IPS DF 6.9 (cell line): ENCODE data around the gene SLC6A7.

Experiments
- DNase-seq: peaks from one replicate; pipeline ENCODE4 v3.0.0-alpha.2; 2013; ENCODE audit warnings: low read depth, low spot score
- H3K27ac ChIP-seq: one replicate; pipeline ENCODE4 v1.5.1; 2013; ENCODE audit warnings: low read length, control low read depth
- H3K27me3 ChIP-seq: 2 replicates; pipeline ENCODE4 v1.6.1; 2013; ENCODE audit warnings: mild to moderate bottlenecking, low read length; ENCODE audit not compliant: control insufficient read depth, insufficient read depth
- H3K36me3 ChIP-seq: 2 replicates; pipeline ENCODE4 v1.6.1; 2013; ENCODE audit warnings: low read length; ENCODE audit not compliant: control insufficient read depth, insufficient read depth
- H3K4me1 ChIP-seq: 2 replicates; pipeline ENCODE4 v1.6.1; 2013; ENCODE audit warnings: low read length; ENCODE audit not compliant: control insufficient read depth, insufficient read depth
- H3K4me3 ChIP-seq: 2 replicates; pipeline ENCODE4 v1.5.1; 2013; ENCODE audit warnings: mild to moderate bottlenecking, low read length
- H3K9me3 ChIP-seq: 2 replicates; pipeline ENCODE4 v1.6.1; 2013; ENCODE audit warnings: low read length, inconsistent platforms; ENCODE audit not compliant: control insufficient read depth, insufficient read depth
- WGBS: extraction: QIAGEN DNeasy Blood & Tissue Kit; methylation state at CpG from one replicate; pipeline ENCODE4 v1.1.7; 2013; ENCODE audit warnings: mixed read lengths, missing lambda C conversion rate; ENCODE audit not compliant: insufficient read length, insufficient coverage; 5-methylcytosine and 5-hydroxymethylcytosine counted together

The SLC6A7 gene

GRCh38 chr5:150251504-150251903, 61.6 kb downstream of the SLC6A7 start:
- no CpG with 5 or more reads among the region's 7 CpGs for WGBS
- 0 out of 2 replicates have a peak, but pooled peaks cover 2% of the 10 kb centered on the region for H3K4me1 ChIP-seq
- H3K27ac ChIP-seq = no peak overlapping the region
- H3K9me3 ChIP-seq = no peaks in the 10 kb centered on the region
- H3K27me3 ChIP-seq = no peaks in the 10 kb centered on the region
- H3K4me3 ChIP-seq = no peak overlapping the region
- no peak for DNase-seq
- no peaks in the 10 kb centered on the region for H3K36me3 ChIP-seq

- no peaks in the 10 kb centered on the region for H3K9me3 ChIP-seq
- WGBS = no CpG with 5 or more reads among the region's 6 CpGs
- no peaks in the 10 kb centered on the region for H3K27me3 ChIP-seq
- H3K27ac ChIP-seq = no peak overlapping the region
- H3K4me3 ChIP-seq = no peak overlapping the region
- no peaks in the 10 kb centered on the region for H3K36me3 ChIP-seq
- 0 out of 2 replicates have a peak, but pooled peaks cover 2% of the 10 kb centered on the region for H3K4me1 ChIP-seq
- no peak for DNase-seq
Observed at GRCh38 chr5:150252489-150252888, 62.6 kb downstream of the SLC6A7 start.

GRCh38 chr5:150253416-150254208, 63.8 kb downstream of the SLC6A7 start:
- DNase-seq = peak; percentile 16
- Histone ChIP-seq H3K27ac (no peak overlapping the region), H3K36me3 (no peaks in the 10 kb centered on the region), H3K4me1 (0 out of 2 replicates have a peak, but pooled peaks cover 2% of the 10 kb centered on the region), H3K4me3 (no peak overlapping the region), H3K27me3 (no peaks in the 10 kb centered on the region), H3K9me3 (no peaks in the 10 kb centered on the region)
- WGBS = no CpG with 5 or more reads among the region's 10 CpGs

- no peak for DNase-seq
- no CpG with 5 or more reads among the region's 7 CpGs for WGBS
- H3K4me3 ChIP-seq = no peak overlapping the region
- no peaks in the 10 kb centered on the region for H3K27me3 ChIP-seq
- H3K4me1 ChIP-seq = 0 out of 2 replicates have a peak, but pooled peaks cover 2% of the 10 kb centered on the region
- no peaks in the 10 kb centered on the region for H3K36me3 ChIP-seq
- no peak overlapping the region for H3K27ac ChIP-seq
- H3K9me3 ChIP-seq = no peaks in the 10 kb centered on the region
Observed at GRCh38 chr5:150254363-150254762, 64.5 kb downstream of the SLC6A7 start.

- no peak for DNase-seq
- Histone ChIP-seq H3K9me3 (no peaks in the 10 kb centered on the region), H3K27me3 (no peaks in the 10 kb centered on the region), H3K4me3 (no peak overlapping the region), H3K27ac (no peak overlapping the region), H3K4me1 (0 out of 2 replicates have a peak, but pooled peaks cover 2% of the 10 kb centered on the region), H3K36me3 (no peaks in the 10 kb centered on the region)
- WGBS = no CpG with 5 or more reads among the region's 4 CpGs
Observed at GRCh38 chr5:150254774-150255173, 64.9 kb downstream of the SLC6A7 start.

- H3K4me3 ChIP-seq = no peak overlapping the region
- H3K27ac ChIP-seq = no peak overlapping the region
- no peaks in the 10 kb centered on the region for H3K9me3 ChIP-seq
- H3K27me3 ChIP-seq = no peaks in the 10 kb centered on the region
- no CpG with 5 or more reads among the region's 6 CpGs for WGBS
- 0 out of 2 replicates have a peak, but pooled peaks cover 2% of the 10 kb centered on the region for H3K4me1 ChIP-seq
- H3K36me3 ChIP-seq = no peaks in the 10 kb centered on the region
- no peak for DNase-seq
Observed at GRCh38 chr5:150255659-150256409, 66.0 kb downstream of the SLC6A7 start.

- Histone ChIP-seq H3K36me3 (no peaks in the 10 kb centered on the region), H3K27me3 (no peaks in the 10 kb centered on the region), H3K9me3 (no peaks in the 10 kb centered on the region), H3K27ac (no peak overlapping the region), H3K4me3 (no peak overlapping the region), H3K4me1 (0 out of 2 replicates have a peak, but pooled peaks cover 2% of the 10 kb centered on the region)
- WGBS = no CpG with 5 or more reads among the region's 12 CpGs
- peak; percentile 18 for DNase-seq
Observed at GRCh38 chr5:150256410-150257064, 66.7 kb downstream of the SLC6A7 start.

GRCh38 chr5:150257424-150257823, 67.6 kb downstream of the SLC6A7 start:
- Histone ChIP-seq H3K9me3 (no peaks in the 10 kb centered on the region), H3K4me1 (0 out of 2 replicates have a peak, but pooled peaks cover 2% of the 10 kb centered on the region), H3K27me3 (no peaks in the 10 kb centered on the region), H3K27ac (no peak overlapping the region), H3K4me3 (no peak overlapping the region), H3K36me3 (no peaks in the 10 kb centered on the region)
- WGBS = no CpG with 5 or more reads among the region's 11 CpGs
- DNase-seq = no peak

- H3K36me3 ChIP-seq = no peaks in the 10 kb centered on the region
- no peaks in the 10 kb centered on the region for H3K9me3 ChIP-seq
- no peaks in the 10 kb centered on the region for H3K27me3 ChIP-seq
- 0 out of 2 replicates have a peak, but pooled peaks cover 2% of the 10 kb centered on the region for H3K4me1 ChIP-seq
- no peak overlapping the region for H3K27ac ChIP-seq
- no peak overlapping the region for H3K4me3 ChIP-seq
- DNase-seq = no peak
- WGBS = no CpG with 5 or more reads among the region's 6 CpGs
Observed at GRCh38 chr5:150258130-150258529, 68.3 kb downstream of the SLC6A7 start.
